AG09309 (cell line): ENCODE measurements around the gene CCM2.
A peak's percentile ranks its signal among the peaks of the same experiment; 100 is the strongest.

Experiments used
- DNase-seq: peaks from one replicate; pipeline ENCODE4 v3.0.0-alpha.2; 2010; ENCODE audit warnings: low read depth
- H3K4me3 ChIP-seq: 2 replicates; pipeline ENCODE4 v1.5.1; 2011; ENCODE audit warnings: mild to moderate bottlenecking, low read depth, low read length, moderate library complexity; ENCODE audit not compliant: control insufficient read depth
- TF ChIP-seq, protein P1 (sequence below): IDR thresholded peaks from 2 replicates; pipeline ENCODE4 v1.5.1; 2011; ENCODE audit warnings: mild to moderate bottlenecking, low read depth, low read length, inconsistent platforms; ENCODE audit not compliant: insufficient read depth, control insufficient read depth; ENCODE audit errors: missing control alignments

CCM2 gene

DNA sequence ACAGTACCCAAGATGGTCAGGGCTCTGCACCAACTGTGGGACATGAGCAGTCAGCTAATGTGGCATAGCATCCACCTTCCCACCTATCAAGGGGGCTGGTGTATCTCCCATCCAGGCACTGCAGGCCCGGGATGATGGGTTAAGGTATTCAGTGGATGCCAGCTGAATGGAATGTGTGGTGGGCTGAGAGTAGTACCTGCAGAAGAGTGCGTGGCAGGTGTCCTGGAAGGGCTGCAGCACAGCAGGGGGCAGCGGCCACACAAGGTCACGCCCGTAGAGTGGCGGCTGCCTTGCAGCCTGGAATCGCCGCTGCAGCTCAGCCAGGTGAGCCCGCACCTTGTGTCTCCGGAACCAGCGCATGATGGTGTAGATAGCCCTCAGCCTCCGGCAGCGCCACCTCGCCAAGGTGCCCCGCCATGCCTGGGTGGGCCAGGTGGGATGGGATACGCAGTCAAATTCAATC is 34.5 kb upstream of the CCM2 start:
- DNase-seq = no peak
- TF ChIP-seq, protein P1, sequence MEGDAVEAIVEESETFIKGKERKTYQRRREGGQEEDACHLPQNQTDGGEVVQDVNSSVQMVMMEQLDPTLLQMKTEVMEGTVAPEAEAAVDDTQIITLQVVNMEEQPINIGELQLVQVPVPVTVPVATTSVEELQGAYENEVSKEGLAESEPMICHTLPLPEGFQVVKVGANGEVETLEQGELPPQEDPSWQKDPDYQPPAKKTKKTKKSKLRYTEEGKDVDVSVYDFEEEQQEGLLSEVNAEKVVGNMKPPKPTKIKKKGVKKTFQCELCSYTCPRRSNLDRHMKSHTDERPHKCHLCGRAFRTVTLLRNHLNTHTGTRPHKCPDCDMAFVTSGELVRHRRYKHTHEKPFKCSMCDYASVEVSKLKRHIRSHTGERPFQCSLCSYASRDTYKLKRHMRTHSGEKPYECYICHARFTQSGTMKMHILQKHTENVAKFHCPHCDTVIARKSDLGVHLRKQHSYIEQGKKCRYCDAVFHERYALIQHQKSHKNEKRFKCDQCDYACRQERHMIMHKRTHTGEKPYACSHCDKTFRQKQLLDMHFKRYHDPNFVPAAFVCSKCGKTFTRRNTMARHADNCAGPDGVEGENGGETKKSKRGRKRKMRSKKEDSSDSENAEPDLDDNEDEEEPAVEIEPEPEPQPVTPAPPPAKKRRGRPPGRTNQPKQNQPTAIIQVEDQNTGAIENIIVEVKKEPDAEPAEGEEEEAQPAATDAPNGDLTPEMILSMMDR = no peak

DNA sequence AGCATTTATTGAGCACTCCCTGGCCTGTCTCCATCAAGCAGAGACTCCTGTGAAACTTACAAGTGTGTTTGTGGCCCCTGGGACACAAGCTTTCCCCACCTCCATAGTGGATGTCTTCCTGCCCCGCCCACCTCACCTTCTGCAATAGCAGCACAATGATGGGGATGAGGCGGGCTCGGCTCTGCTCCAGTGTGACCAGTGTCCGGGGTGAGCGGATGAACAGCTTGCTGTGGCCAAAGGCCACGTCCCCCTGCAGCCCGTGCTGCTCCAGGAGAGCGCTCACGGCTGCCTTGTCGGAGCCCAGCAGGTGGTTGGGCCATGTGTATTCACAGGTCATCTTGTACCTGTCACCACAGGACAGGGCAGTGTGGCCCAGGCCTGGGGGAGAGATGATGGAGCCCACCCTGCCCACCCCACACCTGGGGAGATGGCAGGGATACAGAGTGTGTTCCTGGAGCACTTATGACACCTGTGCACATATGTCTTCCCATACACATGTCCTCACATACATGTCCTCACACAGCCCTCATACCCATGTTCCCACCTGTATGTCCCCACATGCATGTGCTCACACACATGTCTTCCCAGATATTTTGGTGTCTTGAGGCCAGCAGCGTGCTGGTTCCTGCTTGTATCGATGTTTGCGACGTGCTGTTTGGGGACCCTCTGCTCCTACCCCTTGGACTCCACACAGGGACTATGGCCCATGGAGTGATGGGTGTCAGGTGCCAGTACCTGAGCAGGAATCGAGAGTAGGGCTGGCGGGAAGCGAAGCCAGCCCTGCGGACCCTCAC is 33.9 kb upstream of the CCM2 start:
- no peak overlapping the region for H3K4me3 ChIP-seq
- no peak for DNase-seq

More for the DNA sequence above, 34.5 kb upstream of the CCM2 start:
- no peak overlapping the region for H3K4me3 ChIP-seq

DNA sequence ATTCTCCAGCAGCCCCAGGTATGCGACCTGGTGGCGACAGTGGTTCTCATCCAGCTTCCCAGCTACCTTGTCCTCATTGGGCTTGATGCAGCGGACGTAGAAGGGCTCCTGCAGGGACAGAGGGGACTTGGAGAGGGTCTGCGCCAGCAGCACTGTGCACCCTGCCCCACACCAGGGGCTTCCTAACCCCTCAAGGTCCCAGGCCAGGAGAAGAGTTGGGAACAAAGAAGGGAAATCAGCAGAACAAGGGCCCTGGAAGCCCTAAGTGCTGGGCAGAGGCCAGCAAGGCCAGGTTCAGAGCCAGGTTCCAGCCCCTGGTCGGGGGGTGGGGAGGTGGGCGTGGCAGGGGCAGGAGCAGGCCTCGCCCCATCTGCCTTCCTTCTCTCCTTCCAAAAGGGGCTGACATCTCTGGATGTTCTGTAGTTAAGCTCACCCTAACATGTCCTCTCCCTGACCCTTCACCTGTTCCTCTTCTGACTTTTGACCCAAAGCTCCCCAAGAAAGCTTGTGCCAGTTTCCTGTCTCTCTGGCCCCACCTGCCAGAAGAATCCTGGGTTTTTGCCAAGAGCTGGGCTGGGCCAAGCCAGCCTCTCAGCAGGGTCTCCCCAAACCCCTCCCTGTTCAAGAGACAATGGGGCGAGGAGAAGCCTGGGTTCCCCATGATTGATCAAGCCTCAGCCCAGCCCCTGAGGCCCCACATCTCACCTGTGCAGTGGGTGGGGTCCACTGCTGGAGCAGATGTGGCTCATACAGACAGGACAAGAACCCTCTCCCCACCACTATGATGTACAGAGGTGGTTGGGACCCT is 33.1 kb upstream of the CCM2 start:
- TF ChIP-seq, protein P1 = no peak
- no peak overlapping the region for H3K4me3 ChIP-seq
- no peak for DNase-seq

More for the DNA sequence above, 33.9 kb upstream of the CCM2 start:
- TF ChIP-seq, protein P1 = no peak

DNA sequence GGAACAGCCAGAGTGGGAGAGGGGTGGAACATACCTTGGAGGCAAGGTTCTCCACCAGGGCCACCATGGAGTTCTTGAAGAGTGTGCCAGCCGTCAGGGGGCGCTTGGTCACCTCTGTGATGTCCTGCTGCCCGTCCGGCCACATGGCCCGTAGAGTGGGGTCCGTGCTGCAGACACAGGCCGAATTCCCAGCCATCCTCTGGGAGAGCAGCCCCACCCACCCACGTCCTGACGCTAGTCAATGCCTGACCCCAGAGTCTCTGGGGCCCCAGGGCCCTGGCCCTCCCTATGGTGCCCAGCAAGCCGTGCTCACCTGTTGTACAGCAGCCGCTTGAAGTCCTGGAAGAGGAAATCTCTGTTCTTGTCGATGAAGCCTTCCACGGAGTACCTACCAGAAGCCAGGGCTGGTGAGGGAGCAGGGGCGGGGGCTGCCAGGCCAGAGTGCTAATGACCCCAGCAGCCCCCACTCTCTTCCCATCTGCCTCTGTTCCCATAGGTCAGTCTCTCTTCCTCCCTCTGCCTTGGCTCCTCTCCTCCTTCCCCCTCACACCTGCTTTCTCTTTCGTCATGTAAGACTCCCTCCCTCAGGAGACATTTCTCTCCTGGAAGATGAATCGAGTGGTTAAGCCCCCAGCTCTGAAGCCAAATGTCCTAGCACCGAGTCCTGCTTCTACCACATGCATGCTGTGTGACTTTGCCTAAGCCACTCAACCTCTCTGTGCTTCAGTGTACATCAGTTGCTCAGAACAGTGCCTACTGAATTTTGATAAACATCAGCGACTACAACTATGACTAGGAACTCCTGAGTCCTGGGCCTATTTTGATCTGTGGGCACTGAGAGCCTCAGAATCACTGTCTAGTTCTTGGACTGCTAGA is 32.2 kb upstream of the CCM2 start:
- H3K4me3 ChIP-seq = no peak overlapping the region
- TF ChIP-seq, protein P1 = peak; percentile 38
- no peak for DNase-seq

DNA sequence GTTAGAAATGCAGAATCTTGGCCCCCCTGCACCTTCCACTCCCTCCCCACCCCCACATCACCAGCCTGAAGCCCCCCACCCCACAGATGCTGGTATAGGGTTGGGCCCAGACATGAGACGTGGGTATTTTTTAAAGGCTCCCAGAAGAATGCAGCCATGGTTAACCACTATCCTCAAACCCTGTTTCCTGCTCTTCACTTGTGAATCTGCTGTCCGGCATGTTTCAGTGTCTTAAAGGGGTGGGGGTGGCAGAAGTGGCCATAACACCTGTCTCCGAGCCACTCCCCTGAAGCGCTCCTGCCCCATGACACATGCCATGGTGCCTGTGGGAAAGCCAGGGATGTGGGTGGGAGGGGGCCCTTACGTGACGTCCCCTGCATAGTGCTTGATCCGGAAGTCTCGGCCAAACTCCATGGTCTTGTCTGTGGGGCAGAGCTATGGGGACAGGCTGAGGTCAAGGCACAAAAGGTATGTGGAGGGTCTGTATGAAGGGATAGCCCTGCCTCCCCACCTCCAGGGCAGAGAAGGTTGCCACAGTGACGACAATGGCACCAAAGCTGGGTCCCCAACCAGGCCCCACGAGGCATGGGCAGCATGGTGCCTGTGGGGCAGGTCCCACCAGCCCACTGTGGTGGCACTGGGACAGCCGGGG is 30.8 kb upstream of the CCM2 start:
- DNase-seq = no peak
- H3K4me3 ChIP-seq = no peak overlapping the region
- TF ChIP-seq, protein P1 = no peak
